Liver (tissue), 9 donors: ENCODE results near the gene GPR65. TPM values are rescaled to one million over a fixed set of nuclear protein-coding genes. Genes with fewer than 3 reads are reported as not detected.

Experiments
- DNase-seq: peaks from one replicate; pipeline ENCODE4 v3.0.0-alpha.2; 2017; ENCODE audit warnings: low spot score
- H3K27ac ChIP-seq, 2 donors: one replicate each; pipeline ENCODE4 v1.7.0; 2013; ENCODE audit warnings: inconsistent platforms in 2 of 2, low read length in 2 of 2, control low read depth in 1 of 2, low read depth in 1 of 2, mild to moderate bottlenecking in 1 of 2
- H3K27me3 ChIP-seq, 4 donors: one replicate each; pipeline versions ENCODE4 v1.6.1 to v1.7.0; 2013; ENCODE audit warnings: low read length in 3 of 4, inconsistent platforms in 1 of 4, mild to moderate bottlenecking in 1 of 4, moderate library complexity in 1 of 4; ENCODE audit not compliant: control insufficient read depth in 4 of 4, insufficient read depth in 4 of 4
- H3K36me3 ChIP-seq, 4 donors: one replicate each; pipeline versions ENCODE4 v1.6.1 to v1.7.0; 2013; ENCODE audit warnings: low read length in 3 of 4, mild to moderate bottlenecking in 3 of 4, low read depth in 1 of 4, moderate library complexity in 1 of 4; ENCODE audit not compliant: control insufficient read depth in 4 of 4, insufficient read depth in 3 of 4
- H3K4me1 ChIP-seq, 4 donors: one replicate each; pipeline versions ENCODE4 v1.6.1 to v1.7.0; 2013; ENCODE audit warnings: low read length in 3 of 4, mild to moderate bottlenecking in 3 of 4, moderate library complexity in 1 of 4; ENCODE audit not compliant: control insufficient read depth in 4 of 4, insufficient read depth in 4 of 4
- H3K4me3 ChIP-seq, 3 donors: one replicate each; pipeline versions ENCODE4 v1.6.1 to v1.7.0; 2013; ENCODE audit warnings: low read length in 3 of 3, control low read depth in 1 of 3, low read depth in 1 of 3, mild to moderate bottlenecking in 1 of 3
- H3K9ac ChIP-seq, 2 donors: one replicate each; pipeline ENCODE4 v1.7.0; 2013; ENCODE audit warnings: low read length in 2 of 2, mild to moderate bottlenecking in 2 of 2, moderate library complexity in 2 of 2, control low read depth in 1 of 2, low read depth in 1 of 2
- H3K9me3 ChIP-seq, 4 donors: one replicate each; pipeline versions ENCODE4 v1.6.1 to v1.7.0; 2013; ENCODE audit warnings: low read length in 3 of 4; ENCODE audit not compliant: control insufficient read depth in 4 of 4
- EGR1 ChIP-seq, 2 donors: IDR thresholded peaks; 2 replicates each; pipeline ENCODE4 v1.6.1; 2016 to 2018; ENCODE audit warnings: antibody characterized with exemption in 2 of 2, low read depth in 2 of 2
- FOXA2 ChIP-seq: IDR thresholded peaks from 2 replicates; pipeline ENCODE4 v1.6.1; 2016; ENCODE audit warnings: antibody characterized with exemption
- GABPA ChIP-seq, 2 donors: IDR thresholded peaks in 1 of 2; conservative IDR thresholded peaks in 1 of 2; 2 replicates each; pipeline ENCODE4 v1.6.1; 2016; ENCODE audit warnings: antibody characterized with exemption in 2 of 2, mild to moderate bottlenecking in 1 of 2, moderate library complexity in 1 of 2
- JUND ChIP-seq, 2 donors: IDR thresholded peaks; 2 replicates each; pipeline ENCODE4 v1.6.1; 2016; ENCODE audit warnings: antibody characterized with exemption in 2 of 2
- NR2F2 ChIP-seq: IDR thresholded peaks from 2 replicates; pipeline ENCODE4 v1.6.1; 2016; ENCODE audit warnings: antibody characterized with exemption
- RXRA ChIP-seq, 2 donors: IDR thresholded peaks; 2 replicates each; pipeline ENCODE4 v1.6.1; 2017 to 2018; ENCODE audit warnings: antibody characterized with exemption in 2 of 2, mild to moderate bottlenecking in 1 of 2
- SP1 ChIP-seq: IDR thresholded peaks from 2 replicates; pipeline ENCODE4 v1.6.1; 2018; ENCODE audit warnings: antibody characterized with exemption, mild to moderate bottlenecking
- TAF1 ChIP-seq: conservative IDR thresholded peaks from 2 replicates; pipeline ENCODE4 v1.6.1; 2016; ENCODE audit warnings: antibody characterized with exemption, mild to moderate bottlenecking
- YY1 ChIP-seq: IDR thresholded peaks from 2 replicates; pipeline ENCODE4 v1.6.1; 2016; ENCODE audit warnings: antibody characterized with exemption, mild to moderate bottlenecking
- WGBS: extraction: QIAGEN DNeasy Blood & Tissue Kit; methylation state at CpG from one replicate; pipeline ENCODE4 v1.1.7; 2013; 5-methylcytosine and 5-hydroxymethylcytosine counted together
- polyA plus RNA-seq, 2 donors: library from polyadenylated mRNA; stranded (reverse) in 1 of 2; unstranded in 1 of 2; fragments of 200-250 nt in 1 of 2; fragments of >200 nt in 1 of 2; fragmentation: Nextera tagmentation in 1 of 2; extraction: Ambion mirVana in 1 of 2; gene quantifications; one replicate each; pipeline versions ENCODE4 v1.2.1 to v1.2.3, GENCODE V29; 2013 to 2015
- total RNA-seq, 2 donors: library from RNA; depleted of rRNA; stranded (reverse); fragments of >200 nt; gene quantifications; one replicate each; pipeline ENCODE4 v1.2.3, GENCODE V29; 2014
- TF ChIP-seq, protein P1 (sequence below): IDR thresholded peaks from 2 replicates; pipeline ENCODE4 v1.6.1; 2016; ENCODE audit warnings: antibody characterized with exemption, mild to moderate bottlenecking
- TF ChIP-seq, protein P2 (sequence below): fragments of 150-350 bp; IDR thresholded peaks from 2 replicates; pipeline ENCODE4 v1.5.1; 2017; ENCODE audit warnings: improper control_type of control experiment, low read depth, low read length; ENCODE audit not compliant: missing input control
- TF ChIP-seq, protein P3 (sequence below): IDR thresholded peaks from 2 replicates; pipeline ENCODE4 v1.6.1; 2016; ENCODE audit warnings: antibody characterized with exemption
- TF ChIP-seq, protein P4 (sequence below): IDR thresholded peaks from 2 replicates; pipeline ENCODE4 v1.6.1; 2016; ENCODE audit warnings: antibody characterized with exemption
- donor health status: healthy.
- donor health status: healthy.
- donor health status: healthy.
- donor health status: healthy.
- donor health status: healthy.

The GPR65 gene
- total and polyA plus RNA-seq, 4 donors = 0.72 to 4.5 (median 1.7) TPM

DNA sequence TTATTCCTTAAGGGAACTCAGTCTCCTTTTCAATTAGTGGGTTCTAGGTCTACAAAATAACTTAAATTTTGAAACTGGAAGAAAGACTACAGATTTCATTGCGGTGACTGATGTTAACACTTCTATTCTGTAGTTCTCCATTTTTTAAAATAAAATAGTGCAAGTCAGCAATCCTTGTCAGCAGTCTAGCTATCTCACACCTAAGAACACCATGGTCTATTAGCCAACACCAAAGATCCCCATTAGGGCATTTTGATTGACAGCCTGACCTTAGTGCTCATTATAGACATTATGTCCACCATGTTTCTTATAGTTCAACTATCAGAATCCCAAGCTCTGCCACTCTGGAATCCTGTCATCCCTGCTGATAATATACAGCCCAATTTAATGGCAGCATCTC, 27.4 kb downstream of the GPR65 start:
- no peak for DNase-seq
- H3K4me1 ChIP-seq = peaks cover under 1 to 27% (median 11%) of the 10 kb centered on the region in 4 donors
- 97% methylated on average over 1 of the region's 1 CpG for WGBS
- H3K27ac ChIP-seq = no peak overlapping the region
- H3K4me3 ChIP-seq = no peak overlapping the region
- peaks cover 0 to 2% (median 0%) of the 10 kb centered on the region in 4 donors for H3K36me3 ChIP-seq
- H3K27me3 ChIP-seq = no peaks in the 10 kb centered on the region
- no peaks in the 10 kb centered on the region for H3K9me3 ChIP-seq
- H3K9ac ChIP-seq = no peak overlapping the region
- no peak for TF ChIP-seq EGR1 (IDR thresholded peaks at IDR 0.05; ENCODE audit: low read depth in 2 of 2)
- TF ChIP-seq, protein P1, sequence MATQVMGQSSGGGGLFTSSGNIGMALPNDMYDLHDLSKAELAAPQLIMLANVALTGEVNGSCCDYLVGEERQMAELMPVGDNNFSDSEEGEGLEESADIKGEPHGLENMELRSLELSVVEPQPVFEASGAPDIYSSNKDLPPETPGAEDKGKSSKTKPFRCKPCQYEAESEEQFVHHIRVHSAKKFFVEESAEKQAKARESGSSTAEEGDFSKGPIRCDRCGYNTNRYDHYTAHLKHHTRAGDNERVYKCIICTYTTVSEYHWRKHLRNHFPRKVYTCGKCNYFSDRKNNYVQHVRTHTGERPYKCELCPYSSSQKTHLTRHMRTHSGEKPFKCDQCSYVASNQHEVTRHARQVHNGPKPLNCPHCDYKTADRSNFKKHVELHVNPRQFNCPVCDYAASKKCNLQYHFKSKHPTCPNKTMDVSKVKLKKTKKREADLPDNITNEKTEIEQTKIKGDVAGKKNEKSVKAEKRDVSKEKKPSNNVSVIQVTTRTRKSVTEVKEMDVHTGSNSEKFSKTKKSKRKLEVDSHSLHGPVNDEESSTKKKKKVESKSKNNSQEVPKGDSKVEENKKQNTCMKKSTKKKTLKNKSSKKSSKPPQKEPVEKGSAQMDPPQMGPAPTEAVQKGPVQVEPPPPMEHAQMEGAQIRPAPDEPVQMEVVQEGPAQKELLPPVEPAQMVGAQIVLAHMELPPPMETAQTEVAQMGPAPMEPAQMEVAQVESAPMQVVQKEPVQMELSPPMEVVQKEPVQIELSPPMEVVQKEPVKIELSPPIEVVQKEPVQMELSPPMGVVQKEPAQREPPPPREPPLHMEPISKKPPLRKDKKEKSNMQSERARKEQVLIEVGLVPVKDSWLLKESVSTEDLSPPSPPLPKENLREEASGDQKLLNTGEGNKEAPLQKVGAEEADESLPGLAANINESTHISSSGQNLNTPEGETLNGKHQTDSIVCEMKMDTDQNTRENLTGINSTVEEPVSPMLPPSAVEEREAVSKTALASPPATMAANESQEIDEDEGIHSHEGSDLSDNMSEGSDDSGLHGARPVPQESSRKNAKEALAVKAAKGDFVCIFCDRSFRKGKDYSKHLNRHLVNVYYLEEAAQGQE = no peak
- no peak for TF ChIP-seq NR2F2
- no peak for TF ChIP-seq GABPA (IDR thresholded peaks at IDR 0.05 in 1 of 2, conservative IDR thresholded peaks at IDR 0.05 in 1 of 2)
- TF ChIP-seq, protein P2, sequence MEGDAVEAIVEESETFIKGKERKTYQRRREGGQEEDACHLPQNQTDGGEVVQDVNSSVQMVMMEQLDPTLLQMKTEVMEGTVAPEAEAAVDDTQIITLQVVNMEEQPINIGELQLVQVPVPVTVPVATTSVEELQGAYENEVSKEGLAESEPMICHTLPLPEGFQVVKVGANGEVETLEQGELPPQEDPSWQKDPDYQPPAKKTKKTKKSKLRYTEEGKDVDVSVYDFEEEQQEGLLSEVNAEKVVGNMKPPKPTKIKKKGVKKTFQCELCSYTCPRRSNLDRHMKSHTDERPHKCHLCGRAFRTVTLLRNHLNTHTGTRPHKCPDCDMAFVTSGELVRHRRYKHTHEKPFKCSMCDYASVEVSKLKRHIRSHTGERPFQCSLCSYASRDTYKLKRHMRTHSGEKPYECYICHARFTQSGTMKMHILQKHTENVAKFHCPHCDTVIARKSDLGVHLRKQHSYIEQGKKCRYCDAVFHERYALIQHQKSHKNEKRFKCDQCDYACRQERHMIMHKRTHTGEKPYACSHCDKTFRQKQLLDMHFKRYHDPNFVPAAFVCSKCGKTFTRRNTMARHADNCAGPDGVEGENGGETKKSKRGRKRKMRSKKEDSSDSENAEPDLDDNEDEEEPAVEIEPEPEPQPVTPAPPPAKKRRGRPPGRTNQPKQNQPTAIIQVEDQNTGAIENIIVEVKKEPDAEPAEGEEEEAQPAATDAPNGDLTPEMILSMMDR = no peak
- no peak for TF ChIP-seq RXRA (IDR thresholded peaks at IDR 0.05)
- TF ChIP-seq JUND (IDR thresholded peaks at IDR 0.05) = no peak
- TF ChIP-seq, protein P3, sequence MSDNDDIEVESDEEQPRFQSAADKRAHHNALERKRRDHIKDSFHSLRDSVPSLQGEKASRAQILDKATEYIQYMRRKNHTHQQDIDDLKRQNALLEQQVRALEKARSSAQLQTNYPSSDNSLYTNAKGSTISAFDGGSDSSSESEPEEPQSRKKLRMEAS = no peak
- TF ChIP-seq TAF1 = no peak

DNA sequence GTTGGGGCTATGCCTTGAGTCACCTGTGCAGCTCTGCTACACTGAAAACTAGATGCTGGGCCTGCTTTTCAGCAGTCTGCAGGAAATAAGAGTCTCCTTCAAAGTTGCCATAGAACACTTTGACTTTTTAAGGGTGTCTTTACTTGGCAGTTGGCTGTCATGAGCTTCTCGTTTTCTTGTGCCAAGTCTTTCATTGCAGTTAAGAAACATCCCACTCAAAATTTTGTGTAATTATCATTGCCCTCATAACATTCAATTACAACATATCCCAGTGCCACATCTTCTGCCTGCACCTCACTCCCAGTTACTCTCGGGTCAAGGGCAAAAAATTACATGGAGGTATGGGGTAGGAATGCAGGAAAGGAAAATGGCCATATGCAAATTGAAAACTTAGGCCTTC, 29.1 kb downstream of the GPR65 start:
- no peak overlapping the region for H3K27ac ChIP-seq

More for the DNA sequence above, 29.1 kb downstream of the GPR65 start:
- H3K4me3 ChIP-seq = no peak overlapping the region
- no peak overlapping the region for H3K9ac ChIP-seq
- H3K9me3 ChIP-seq = no peaks in the 10 kb centered on the region
- TF ChIP-seq SP1 (no peak), YY1 (no peak), FOXA2 (no peak), EGR1 (IDR thresholded peaks at IDR 0.05; ENCODE audit: low read depth in 2 of 2) (no peak), RXRA (IDR thresholded peaks at IDR 0.05) (no peak)
- TF ChIP-seq, protein P4, sequence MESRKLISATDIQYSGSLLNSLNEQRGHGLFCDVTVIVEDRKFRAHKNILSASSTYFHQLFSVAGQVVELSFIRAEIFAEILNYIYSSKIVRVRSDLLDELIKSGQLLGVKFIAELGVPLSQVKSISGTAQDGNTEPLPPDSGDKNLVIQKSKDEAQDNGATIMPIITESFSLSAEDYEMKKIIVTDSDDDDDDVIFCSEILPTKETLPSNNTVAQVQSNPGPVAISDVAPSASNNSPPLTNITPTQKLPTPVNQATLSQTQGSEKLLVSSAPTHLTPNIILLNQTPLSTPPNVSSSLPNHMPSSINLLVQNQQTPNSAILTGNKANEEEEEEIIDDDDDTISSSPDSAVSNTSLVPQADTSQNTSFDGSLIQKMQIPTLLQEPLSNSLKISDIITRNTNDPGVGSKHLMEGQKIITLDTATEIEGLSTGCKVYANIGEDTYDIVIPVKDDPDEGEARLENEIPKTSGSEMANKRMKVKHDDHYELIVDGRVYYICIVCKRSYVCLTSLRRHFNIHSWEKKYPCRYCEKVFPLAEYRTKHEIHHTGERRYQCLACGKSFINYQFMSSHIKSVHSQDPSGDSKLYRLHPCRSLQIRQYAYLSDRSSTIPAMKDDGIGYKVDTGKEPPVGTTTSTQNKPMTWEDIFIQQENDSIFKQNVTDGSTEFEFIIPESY = no peak
- no peaks in the 10 kb centered on the region for H3K27me3 ChIP-seq
- no peak for DNase-seq
- H3K4me1 ChIP-seq = peaks cover 0 to 13% (median 2%) of the 10 kb centered on the region in 4 donors
- WGBS = 63% methylated on average over 2 of the region's 2 CpGs
- peaks cover 0 to 4% (median 2%) of the 10 kb centered on the region in 4 donors for H3K36me3 ChIP-seq
